ENCODE results near the gene VAMP4. TPM values are rescaled to one million over a fixed set of nuclear protein-coding genes. Genes with fewer than 3 reads are reported as not detected.

The VAMP4 gene
- total and polyA plus RNA-seq, 7 donors, result 4.6 to 11.3 (median 7.6) TPM

GRCh38 chr1:171786534-171786933 lies 44.7 kb upstream of the VAMP4 start:
- Histone ChIP-seq H3K9me3 (no peaks in the 10 kb centered on the region), H3K27me3 (ENCODE audit: insufficient read depth in 3 of 3, low read length in 2 of 3) (no peaks in the 10 kb centered on the region), H3K4me1 (peaks cover 28% of the 10 kb centered on the region), H3K4me3 (no peak overlapping the region), H3K36me3 (ENCODE audit: insufficient read depth in 1 of 2, low read depth in 1 of 2) (peaks cover 9 to 71% of the 10 kb centered on the region in 2 donors), H3K27ac (no peak overlapping the region)
- DNase-seq (no peak), ATAC-seq (no peak)
- WGBS, 3 donors, result 89 to 98% (median 92%) methylated on average over 2 of the region's 2 CpGs
- intact Hi-C loops (cut with DNase I), result loop anchor here in 1 of 2 donors (10.0 kb wide), 1 partner anchor 658 kb away; the partner anchor contains the start of gene PIGC
- TF ChIP-seq, protein P1, sequence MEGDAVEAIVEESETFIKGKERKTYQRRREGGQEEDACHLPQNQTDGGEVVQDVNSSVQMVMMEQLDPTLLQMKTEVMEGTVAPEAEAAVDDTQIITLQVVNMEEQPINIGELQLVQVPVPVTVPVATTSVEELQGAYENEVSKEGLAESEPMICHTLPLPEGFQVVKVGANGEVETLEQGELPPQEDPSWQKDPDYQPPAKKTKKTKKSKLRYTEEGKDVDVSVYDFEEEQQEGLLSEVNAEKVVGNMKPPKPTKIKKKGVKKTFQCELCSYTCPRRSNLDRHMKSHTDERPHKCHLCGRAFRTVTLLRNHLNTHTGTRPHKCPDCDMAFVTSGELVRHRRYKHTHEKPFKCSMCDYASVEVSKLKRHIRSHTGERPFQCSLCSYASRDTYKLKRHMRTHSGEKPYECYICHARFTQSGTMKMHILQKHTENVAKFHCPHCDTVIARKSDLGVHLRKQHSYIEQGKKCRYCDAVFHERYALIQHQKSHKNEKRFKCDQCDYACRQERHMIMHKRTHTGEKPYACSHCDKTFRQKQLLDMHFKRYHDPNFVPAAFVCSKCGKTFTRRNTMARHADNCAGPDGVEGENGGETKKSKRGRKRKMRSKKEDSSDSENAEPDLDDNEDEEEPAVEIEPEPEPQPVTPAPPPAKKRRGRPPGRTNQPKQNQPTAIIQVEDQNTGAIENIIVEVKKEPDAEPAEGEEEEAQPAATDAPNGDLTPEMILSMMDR (IDR thresholded peaks at IDR 0.05), result no peak

DNA sequence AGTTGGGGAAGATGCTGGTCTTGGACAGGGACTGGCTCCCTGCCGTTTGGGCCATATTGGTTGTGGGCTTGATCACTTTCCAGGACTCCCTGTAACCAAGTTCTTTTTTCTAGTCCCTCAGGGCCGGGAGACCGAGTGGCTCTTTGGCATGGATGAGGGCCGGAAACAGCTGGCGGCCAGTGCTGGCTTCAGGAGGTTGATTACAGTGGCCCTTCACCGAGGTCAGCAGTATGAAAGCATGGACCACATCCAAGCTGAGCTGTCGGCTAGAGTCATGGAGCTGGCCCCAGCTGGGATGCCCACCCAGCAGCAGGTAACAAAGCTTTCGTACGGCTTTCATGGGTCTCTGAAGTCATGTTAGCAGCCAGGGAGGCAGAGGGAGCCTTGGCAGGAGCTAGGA lies 43.9 kb upstream of the VAMP4 start:
- Histone ChIP-seq H3K4me1 (peaks cover 28% of the 10 kb centered on the region), H3K36me3 (ENCODE audit: insufficient read depth in 1 of 2, low read depth in 1 of 2) (peaks cover 9 to 63% of the 10 kb centered on the region in 2 donors), H3K27ac (peak overlapping the region; percentile 51), H3K27me3 (ENCODE audit: insufficient read depth in 3 of 3, low read length in 2 of 3) (no peaks in the 10 kb centered on the region), H3K9me3 (no peaks in the 10 kb centered on the region), H3K4me3 (no peak overlapping the region)
- 28 to 53% (median 32%) methylated on average over 9 of the region's 9 CpGs for WGBS, 3 donors
- TF ChIP-seq, protein P1 (IDR thresholded peaks at IDR 0.05), result no peak
- intact Hi-C loops (cut with DNase I), result loop anchor here in 1 of 2 donors (10.0 kb wide), 1 partner anchor 659 kb away; the partner anchor contains the start of gene PIGC
- peak in 1 of 4 donors; percentile 17 for ATAC-seq
- peak in 1 of 2 donors; percentile 60 for DNase-seq

- Histone ChIP-seq H3K36me3 (ENCODE audit: insufficient read depth in 1 of 2, low read depth in 1 of 2) (peaks cover 4 to 54% of the 10 kb centered on the region in 2 donors), H3K9me3 (no peaks in the 10 kb centered on the region), H3K27me3 (ENCODE audit: insufficient read depth in 3 of 3, low read length in 2 of 3) (no peaks in the 10 kb centered on the region), H3K27ac (no peak overlapping the region), H3K4me3 (no peak overlapping the region), H3K4me1 (peaks cover 28% of the 10 kb centered on the region)
- DNase-seq (no peak), ATAC-seq (no peak)
- TF ChIP-seq, protein P1 (IDR thresholded peaks at IDR 0.05), result no peak
- intact Hi-C loops (cut with DNase I), result loop anchor here (5.0 to 10.0 kb wide), 3 partner anchors 42 to 660 kb away; partner anchors contain the start of genes PIGC (in 1 of the 2) and VAMP4 (in 1 of the 2)
These were observed 42.9 kb upstream of the VAMP4 start for GRCh38 chr1:171784784-171785183.

DNA sequence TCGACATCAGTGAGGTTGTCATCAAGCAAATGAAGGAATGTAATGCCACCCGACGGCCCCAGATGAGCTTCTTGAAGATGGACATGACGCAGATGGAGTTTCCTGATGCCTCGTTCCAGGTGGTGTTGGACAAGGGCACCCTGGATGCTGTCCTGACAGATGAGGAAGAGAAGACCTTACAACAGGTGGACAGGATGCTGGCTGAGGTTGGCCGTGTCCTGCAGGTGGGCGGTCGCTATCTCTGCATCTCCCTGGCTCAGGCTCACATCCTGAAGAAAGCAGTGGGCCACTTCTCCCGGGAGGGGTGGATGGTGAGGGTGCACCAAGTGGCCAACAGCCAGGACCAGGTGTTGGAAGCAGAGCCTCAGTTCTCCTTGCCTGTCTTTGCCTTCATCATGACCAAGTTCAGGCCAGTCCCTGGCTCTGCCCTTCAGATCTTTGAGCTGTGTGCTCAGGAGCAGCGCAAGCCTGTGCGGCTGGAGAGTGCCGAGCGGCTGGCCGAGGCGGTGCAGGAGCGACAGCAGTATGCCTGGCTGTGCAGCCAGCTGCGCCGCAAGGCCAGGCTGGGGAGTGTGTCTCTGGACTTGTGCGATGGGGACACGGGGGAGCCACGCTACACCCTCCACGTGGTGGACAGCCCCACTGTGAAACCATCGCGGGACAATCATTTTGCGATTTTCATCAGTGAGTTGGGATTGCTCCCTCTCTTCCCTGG lies 42.1 kb upstream of the VAMP4 start:
- intact Hi-C loops (cut with DNase I), result loop anchor here (5.0 to 10.0 kb wide), 3 partner anchors 42 to 661 kb away; partner anchors contain the start of genes PIGC (in 1 of the 2) and VAMP4 (in 1 of the 2)

More for the DNA sequence above, 42.1 kb upstream of the VAMP4 start:
- H3K27ac ChIP-seq, result no peak overlapping the region
- peaks cover 28% of the 10 kb centered on the region for H3K4me1 ChIP-seq
- H3K4me3 ChIP-seq, result no peak overlapping the region
- ATAC-seq (no peak), DNase-seq (no peak)
- WGBS, 3 donors, result 88 to 93% (median 88%) methylated on average over 25 of the region's 25 CpGs
- TF ChIP-seq, protein P1 (IDR thresholded peaks at IDR 0.05), result no peak
- no peaks in the 10 kb centered on the region for H3K9me3 ChIP-seq
- H3K27me3 ChIP-seq (ENCODE audit: insufficient read depth in 3 of 3, low read length in 2 of 3), result no peaks in the 10 kb centered on the region
- peaks cover 4 to 45% of the 10 kb centered on the region in 2 donors for H3K36me3 ChIP-seq (ENCODE audit: insufficient read depth in 1 of 2, low read depth in 1 of 2)

Measured in psoas muscle (tissue), 8 donors.